SK-N-SH treated with all-trans-retinoic acid at 6 μM for 48 hours (cell line): ENCODE data around the gene MYH6.

Experiments
- ATAC-seq: fragments of 200-7000 bp; cut with Tn5 transposase; 3 replicates; pipeline ENCODE4 v1.9.1; 2020; ENCODE audit warnings: mild to moderate bottlenecking, moderate library complexity
- ARNTL ChIP-seq: fragments of 450-650 bp; formaldehyde crosslinking; IDR thresholded peaks from 2 replicates; pipeline ENCODE4 v1.5.0; 2020; ENCODE audit warnings: low read depth, mild to moderate bottlenecking, moderate library complexity, borderline replicate concordance
- BACH2 ChIP-seq: fragments of 250-450 bp; sonication (Bioruptor Pico); IDR thresholded peaks from 2 replicates; pipeline ENCODE4 v1.9.0; 2021; ENCODE audit warnings: mild to moderate bottlenecking, borderline replicate concordance
- CSDC2 ChIP-seq: fragments of 250-450 bp; sonication (Bioruptor Pico); IDR thresholded peaks from 2 replicates; pipeline ENCODE4 v1.5.0; 2020; ENCODE audit warnings: mild to moderate bottlenecking, moderate library complexity
- CSRNP3 ChIP-seq: fragments of 250-450 bp; sonication (Bioruptor Pico); IDR thresholded peaks from 2 replicates; pipeline ENCODE4 v1.5.1; 2021; ENCODE audit warnings: mild to moderate bottlenecking, moderate library complexity
- ESRRG ChIP-seq: fragments of 250-450 bp; sonication (Bioruptor Pico); IDR thresholded peaks from 2 replicates; pipeline ENCODE4 v1.6.1; 2021; ENCODE audit warnings: mild to moderate bottlenecking
- GLIS3 ChIP-seq: fragments of 250-450 bp; sonication (Bioruptor Pico); IDR thresholded peaks from 2 replicates; pipeline ENCODE4 v1.5.0; 2020; ENCODE audit warnings: mild to moderate bottlenecking, moderate library complexity
- ISL1 ChIP-seq: fragments of 250-450 bp; sonication (Bioruptor Pico); IDR thresholded peaks from 2 replicates; pipeline ENCODE4 v2.1.2; 2022; ENCODE audit warnings: mild to moderate bottlenecking, moderate library complexity
- OSR1 ChIP-seq: fragments of 250-450 bp; sonication (Bioruptor Pico); IDR thresholded peaks from 2 replicates; pipeline ENCODE4 v1.8.0; 2022; ENCODE audit warnings: moderate library complexity, mild to moderate bottlenecking, inconsistent platforms
- POU6F1 ChIP-seq: fragments of 250-450 bp; sonication (Bioruptor Pico); IDR thresholded peaks from 2 replicates; pipeline ENCODE4 v1.8.0; 2021; ENCODE audit warnings: low read depth, mild to moderate bottlenecking, moderate library complexity, borderline replicate concordance
- PPARA ChIP-seq: fragments of 250-450 bp; sonication (Bioruptor Pico); IDR thresholded peaks from 2 replicates; pipeline ENCODE4 v1.5.0; 2020; ENCODE audit warnings: mild to moderate bottlenecking, borderline replicate concordance
- RARB ChIP-seq: fragments of 250-450 bp; sonication (Bioruptor Pico); IDR thresholded peaks from 2 replicates; pipeline ENCODE4 v1.8.0; 2021; ENCODE audit warnings: mild to moderate bottlenecking, moderate library complexity
- SNAI2 ChIP-seq: fragments of 250-450 bp; sonication (Bioruptor Pico); IDR thresholded peaks from 2 replicates; pipeline ENCODE4 v1.5.0; 2020; ENCODE audit warnings: mild to moderate bottlenecking, moderate library complexity
- TCF4 ChIP-seq: fragments of 250-450 bp; sonication (Bioruptor Pico); IDR thresholded peaks from 2 replicates; pipeline ENCODE4 v1.8.0; 2021; ENCODE audit warnings: mild to moderate bottlenecking, moderate library complexity, borderline replicate concordance
- TOX ChIP-seq: fragments of 250-450 bp; sonication (Bioruptor Pico); IDR thresholded peaks from 2 replicates; pipeline ENCODE4 v1.8.0; 2021; ENCODE audit warnings: mild to moderate bottlenecking, moderate library complexity, borderline replicate concordance
- TSHZ2 ChIP-seq: fragments of 250-450 bp; sonication (Bioruptor Pico); IDR thresholded peaks from 2 replicates; pipeline ENCODE4 v1.5.0; 2020; ENCODE audit warnings: mild to moderate bottlenecking, moderate library complexity
- ZC3H10 ChIP-seq: fragments of 250-450 bp; sonication (Bioruptor Pico); IDR thresholded peaks from 2 replicates; pipeline ENCODE4 v1.5.1; 2021; ENCODE audit warnings: mild to moderate bottlenecking, moderate library complexity
- ZFP3 ChIP-seq: fragments of 250-450 bp; sonication (Bioruptor Pico); IDR thresholded peaks from 2 replicates; pipeline ENCODE4 v1.5.0; 2020; ENCODE audit warnings: mild to moderate bottlenecking, moderate library complexity
- ZFP30 ChIP-seq: fragments of 450-650 bp; formaldehyde crosslinking; IDR thresholded peaks from 2 replicates; pipeline ENCODE4 v1.5.0; 2022; ENCODE audit warnings: mild to moderate bottlenecking, moderate library complexity
- ZNF565 ChIP-seq: fragments of 450-650 bp; formaldehyde crosslinking; conservative IDR thresholded peaks from 2 replicates; pipeline ENCODE4 v1.5.0; 2020; ENCODE audit warnings: low read depth, mild to moderate bottlenecking, moderate library complexity
- ZNF70 ChIP-seq: fragments of 450-650 bp; formaldehyde crosslinking; IDR thresholded peaks from 2 replicates; pipeline ENCODE4 v1.5.0; 2020; ENCODE audit warnings: mild to moderate bottlenecking, moderate library complexity
- ZNF8 ChIP-seq: fragments of 450-650 bp; formaldehyde crosslinking; IDR thresholded peaks from 2 replicates; pipeline ENCODE4 v1.5.0; 2020; ENCODE audit warnings: mild to moderate bottlenecking, moderate library complexity
- TF ChIP-seq, protein P1 (sequence below): fragments of 250-450 bp; sonication (Bioruptor Pico); IDR thresholded peaks from 2 replicates; pipeline ENCODE4 v1.5.1; 2020; ENCODE audit warnings: low read depth, mild to moderate bottlenecking, moderate library complexity

Gene MYH6

GRCh38 chr14:23399591-23399990 is 8.5 kb downstream of the MYH6 start:
- TF ChIP-seq CSRNP3 (CRISPR knock-in tag) (no peak), ZFP3 (CRISPR knock-in tag) (no peak)
- no peak for ATAC-seq

DNA sequence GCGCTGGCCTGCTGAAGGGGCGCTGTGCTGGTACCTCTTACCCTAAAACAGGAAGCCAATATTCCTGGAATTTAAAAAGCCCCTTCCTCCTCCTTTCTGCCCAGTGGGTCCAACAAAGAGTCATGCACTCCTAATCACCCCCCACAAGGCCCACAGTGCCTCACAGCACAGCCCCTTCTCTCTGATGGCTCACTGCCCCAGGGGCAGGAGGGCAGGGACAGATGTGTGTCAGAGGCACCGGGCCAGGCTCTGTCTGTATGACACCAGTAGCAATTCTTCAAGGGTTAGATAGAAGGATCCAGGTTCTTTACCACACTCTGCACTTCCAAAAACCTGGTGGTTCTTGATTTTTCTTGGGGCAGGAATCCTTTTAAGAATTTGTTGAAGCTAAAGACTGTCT is 8.9 kb downstream of the MYH6 start:
- TF ChIP-seq RARB (CRISPR knock-in tag), result no peak
- TF ChIP-seq CSDC2 (CRISPR knock-in tag), result no peak
- TF ChIP-seq PPARA (CRISPR knock-in tag), result no peak
- no peak for TF ChIP-seq TOX (CRISPR knock-in tag)
- TF ChIP-seq ZC3H10 (CRISPR knock-in tag), result no peak
- TF ChIP-seq POU6F1, result no peak
- TF ChIP-seq GLIS3, result no peak
- no peak for TF ChIP-seq SNAI2 (CRISPR knock-in tag)

DNA sequence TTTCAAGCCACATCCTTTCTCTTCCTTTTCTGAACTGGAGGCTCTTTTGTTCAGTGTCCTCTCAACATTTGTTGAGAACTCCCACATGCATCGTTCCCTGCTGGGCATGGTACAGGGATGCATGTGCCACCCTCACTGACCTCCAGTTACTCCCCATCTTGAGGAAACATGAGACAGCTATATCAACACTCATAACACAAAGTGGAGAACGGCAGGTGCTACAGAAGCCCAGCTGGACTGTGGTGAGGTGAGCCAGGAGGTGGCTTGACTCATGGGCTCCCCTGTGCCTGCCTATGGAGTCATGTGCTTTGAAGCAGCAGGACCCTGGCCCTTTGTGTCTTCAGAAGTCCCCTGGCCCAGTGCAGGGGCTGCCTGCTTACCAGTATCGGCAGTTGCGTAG is 9.7 kb downstream of the MYH6 start:
- ATAC-seq, result no peak
- TF ChIP-seq RARB (CRISPR knock-in tag), result no peak
- TF ChIP-seq ZFP3 (CRISPR knock-in tag), result no peak
- no peak for TF ChIP-seq TSHZ2 (CRISPR knock-in tag)
- no peak for TF ChIP-seq ZNF70 (CRISPR knock-in tag)
- TF ChIP-seq CSDC2 (CRISPR knock-in tag), result no peak
- TF ChIP-seq, protein P1, sequence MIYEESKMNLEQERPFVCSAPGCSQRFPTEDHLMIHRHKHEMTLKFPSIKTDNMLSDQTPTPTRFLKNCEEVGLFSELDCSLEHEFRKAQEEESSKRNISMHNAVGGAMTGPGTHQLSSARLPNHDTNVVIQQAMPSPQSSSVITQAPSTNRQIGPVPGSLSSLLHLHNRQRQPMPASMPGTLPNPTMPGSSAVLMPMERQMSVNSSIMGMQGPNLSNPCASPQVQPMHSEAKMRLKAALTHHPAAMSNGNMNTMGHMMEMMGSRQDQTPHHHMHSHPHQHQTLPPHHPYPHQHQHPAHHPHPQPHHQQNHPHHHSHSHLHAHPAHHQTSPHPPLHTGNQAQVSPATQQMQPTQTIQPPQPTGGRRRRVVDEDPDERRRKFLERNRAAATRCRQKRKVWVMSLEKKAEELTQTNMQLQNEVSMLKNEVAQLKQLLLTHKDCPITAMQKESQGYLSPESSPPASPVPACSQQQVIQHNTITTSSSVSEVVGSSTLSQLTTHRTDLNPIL (CRISPR knock-in tag), result no peak

More for the DNA sequence above, 8.9 kb downstream of the MYH6 start:
- no peak for ATAC-seq

GRCh38 chr14:23396781-23397407 is 11.2 kb downstream of the MYH6 start:
- no peak for ATAC-seq
- no peak for TF ChIP-seq PPARA (CRISPR knock-in tag)
- no peak for TF ChIP-seq CSDC2 (CRISPR knock-in tag)
- no peak for TF ChIP-seq TCF4
- no peak for TF ChIP-seq ZNF8 (CRISPR knock-in tag)
- TF ChIP-seq GLIS3, result no peak
- no peak for TF ChIP-seq ESRRG
- TF ChIP-seq BACH2 (CRISPR knock-in tag), result no peak
- TF ChIP-seq ZNF565, result no peak
- no peak for TF ChIP-seq RARB (CRISPR knock-in tag)
- no peak for TF ChIP-seq ZFP30 (CRISPR knock-in tag)
- no peak for TF ChIP-seq ARNTL (CRISPR knock-in tag)
- no peak for TF ChIP-seq TSHZ2 (CRISPR knock-in tag)
- TF ChIP-seq OSR1 (CRISPR knock-in tag), result no peak
- TF ChIP-seq, protein P1 (CRISPR knock-in tag), result no peak
- TF ChIP-seq SNAI2 (CRISPR knock-in tag), result no peak
- TF ChIP-seq TOX (CRISPR knock-in tag), result no peak
- no peak for TF ChIP-seq CSRNP3 (CRISPR knock-in tag)
- TF ChIP-seq ZFP3 (CRISPR knock-in tag), result no peak
- no peak for TF ChIP-seq ISL1
